ENCODE data around the gene REC114. TPM values are rescaled to one million over a fixed set of nuclear protein-coding genes. Genes with fewer than 3 reads are reported as not detected.

The REC114 gene
- total and polyA plus RNA-seq, 2 donors (not counting 3 experiments of a cell fraction or from before 2014, with no cell fraction given): not detected

- no peak for FAIRE-seq
- Histone ChIP-seq H2AFZ (ENCODE audit: low read depth, low read length) (no peak overlapping the region), H3K9ac (replicated peaks; ENCODE audit: extremely low read depth, insufficient read depth, low read length) (no peak overlapping the region), H4K20me1 (replicated peaks; ENCODE audit: control insufficient read depth, extremely low read depth, insufficient read depth, low read length) (peaks cover 3% of the 10 kb centered on the region), H3K27ac (ENCODE audit: insufficient read depth, low read depth, low read length) (no peak overlapping the region), H3K79me2 (ENCODE audit: control insufficient read depth, insufficient read depth, low read length) (peaks cover 40% of the 10 kb centered on the region), H3K4me3 (replicated peaks in 1 of 3; ENCODE audit: insufficient read depth in 1 of 3, low read depth in 1 of 3, low read length in 3 of 3) (no peak overlapping the region), H3K4me1 (ENCODE audit: control insufficient read depth, extremely low read depth, insufficient read depth, low read length) (peaks cover 6% of the 10 kb centered on the region), H3K4me2 (ENCODE audit: insufficient read depth, low read length) (no peak overlapping the region), H3K27me3 (ENCODE audit: control insufficient read depth in 2 of 2, insufficient read depth in 2 of 2, low read length in 2 of 2) (no peaks in the 10 kb centered on the region), H3K36me3 (ENCODE audit: control insufficient read depth in 2 of 2, extremely low read depth in 1 of 2, insufficient read depth in 2 of 2, low read length in 2 of 2) (no peaks in the 10 kb centered on the region), H3K9me3 (replicated peaks; ENCODE audit: control insufficient read depth, insufficient read depth, low read length) (no peaks in the 10 kb centered on the region), H3K9me1 (replicated peaks; ENCODE audit: control insufficient read depth, extremely low read depth, insufficient read depth, low read length) (no peaks in the 10 kb centered on the region)
- intact Hi-C loops (cut with micrococcal nuclease) (no loop called here), dilution Hi-C loops (cut with MboI; ENCODE audit: extremely low pct_ligation_motif_present, low sequenced_read_pairs) (no loop called here)
- no peak for DNase-seq (ENCODE audit: low read depth, low spot score)
- POLR2A ChIA-PET: no interaction called here
- CTCF ChIA-PET: no interaction called here
- TF ChIP-seq FOS (IDR thresholded peaks at IDR 0.05; ENCODE audit: borderline replicate concordance, insufficient read depth, low read length) (no peak), CTCF (IDR thresholded peaks at IDR 0.05; ENCODE audit: extremely low read depth in 1 of 2, insufficient read depth in 1 of 2, low read depth in 1 of 2, low read length in 2 of 2) (no peak), EZH2 (IDR thresholded peaks at IDR 0.05; ENCODE audit: borderline replicate concordance, low read depth, low read length, severe bottlenecking) (no peak), GATA2 (IDR thresholded peaks at IDR 0.05; ENCODE audit: insufficient read depth, insufficient read length, low read depth, low read length) (no peak), POLR2A (IDR thresholded peaks at IDR 0.05; ENCODE audit: low read depth, low read length) (no peak), MAX (IDR thresholded peaks at IDR 0.05; ENCODE audit: insufficient read depth, insufficient read length) (no peak), JUN (IDR thresholded peaks at IDR 0.05; ENCODE audit: borderline replicate concordance, insufficient read depth, insufficient read length, low read depth) (no peak), MYC (IDR thresholded peaks at IDR 0.05; ENCODE audit: low read depth, low read length) (no peak)
- no TSS peak for BruUV-seq (replicated peaks)
Measured at GRCh38 chr15:73594109-73594508, 151.1 kb downstream of the REC114 start.
